Eye (tissue), 1 donor: ENCODE data around the gene HSPB6.
"Not testable (repeated sequence)": the region's sequence is repeated elsewhere in the genome, so short reads cannot be mapped to it uniquely, and the experiment has no call there.

Experiments
- DNase-seq: peaks from one replicate; pipeline ENCODE4 v3.0.0-alpha.2; 2015

Gene HSPB6

GRCh38 chr19:35729021-35729420 is 27.8 kb downstream of the HSPB6 start:
- DNase-seq: no peak

- no peak for DNase-seq
Measured at GRCh38 chr19:35727956-35728706, 28.7 kb downstream of the HSPB6 start.

GRCh38 chr19:35727053-35727955 is 29.5 kb downstream of the HSPB6 start:
- DNase-seq: no peak

- no peak for DNase-seq
Measured at GRCh38 chr19:35725216-35725861, 31.5 kb downstream of the HSPB6 start.

GRCh38 chr19:35724560-35724959 is 32.3 kb downstream of the HSPB6 start:
- no peak for DNase-seq

GRCh38 chr19:35724132-35724531 is 32.7 kb downstream of the HSPB6 start:
- not testable (repeated sequence) for DNase-seq

GRCh38 chr19:35723671-35724070 is 33.2 kb downstream of the HSPB6 start:
- no peak for DNase-seq

- no peak for DNase-seq
Measured at GRCh38 chr19:35722897-35723296, 33.9 kb downstream of the HSPB6 start.

- DNase-seq: no peak
Measured at GRCh38 chr19:35722461-35722860, 34.4 kb downstream of the HSPB6 start.

GRCh38 chr19:35721374-35721773 is 35.5 kb downstream of the HSPB6 start:
- DNase-seq: no peak

GRCh38 chr19:35720648-35721047 is 36.2 kb downstream of the HSPB6 start:
- DNase-seq: no peak

- no peak for DNase-seq
Measured at GRCh38 chr19:35720163-35720524, 36.7 kb downstream of the HSPB6 start.

GRCh38 chr19:35719402-35720162 is 37.2 kb downstream of the HSPB6 start:
- DNase-seq: no peak

GRCh38 chr19:35718345-35719041 is 38.3 kb downstream of the HSPB6 start:
- DNase-seq: peak; percentile 43

- DNase-seq: peak; percentile 98
Measured at GRCh38 chr19:35717665-35718344, 39.0 kb downstream of the HSPB6 start, which contains the start of gene KMT2B. Gene KMT2B (plus strand): TSS chr19:35718003. CDS start chr19:35718019, 16 bp downstream.

- DNase-seq: peak; percentile 95
Measured at GRCh38 chr19:35716801-35717664, 39.8 kb downstream of the HSPB6 start.

- DNase-seq: no peak
Measured at GRCh38 chr19:35715981-35716800, 40.6 kb downstream of the HSPB6 start.

- DNase-seq: no peak
Measured at GRCh38 chr19:35715355-35715809, 41.4 kb downstream of the HSPB6 start.
